22Rv1 (cell line): ENCODE data around the gene OR6J1.

Experiments used
- CTCF ChIP-seq: fragments of 450-650 bp; IDR thresholded peaks from 2 replicates; pipeline ENCODE4 v1.5.1; 2017; ENCODE audit warnings: mild to moderate bottlenecking
- ZFX ChIP-seq: fragments of 450-650 bp; IDR thresholded peaks from 2 replicates; pipeline ENCODE4 v1.6.1; 2017; ENCODE audit warnings: antibody characterized with exemption, borderline replicate concordance

GRCh38 chr14:22668417-22668816 lies 24.3 kb upstream of the OR6J1 start:
- TF ChIP-seq CTCF (no peak), ZFX (no peak)
